Upper lobe of right lung (tissue), 1 donor: ENCODE results near the gene FAM107A. TPM values are rescaled to one million over a fixed set of nuclear protein-coding genes. Genes with fewer than 3 reads are reported as not detected.

Source experiments
- ATAC-seq: fragments of 200-7000 bp; cut with Tn5 transposase; one replicate; pipeline ENCODE4 v1.9.1; 2020; ENCODE audit warnings: mild to moderate bottlenecking, moderate library complexity
- DNase-seq: peaks from one replicate; pipeline ENCODE4 v3.0.0-alpha.2; 2020
- H3K27ac ChIP-seq: fragments of 200-600 bp; one replicate; pipeline ENCODE4 v1.8.0; 2022
- H3K27me3 ChIP-seq: fragments of 200-600 bp; one replicate; pipeline ENCODE4 v1.8.0; 2022; ENCODE audit warnings: mild to moderate bottlenecking
- H3K36me3 ChIP-seq: fragments of 200-600 bp; one replicate; pipeline ENCODE4 v1.8.0; 2022
- H3K4me1 ChIP-seq: fragments of 200-600 bp; one replicate; pipeline ENCODE4 v1.8.0; 2022
- H3K4me3 ChIP-seq: fragments of 200-600 bp; one replicate; pipeline ENCODE4 v1.8.0; 2022; ENCODE audit warnings: mild to moderate bottlenecking
- H3K9me3 ChIP-seq: fragments of 200-600 bp; one replicate; pipeline ENCODE4 v1.8.0; 2022
- CTCF ChIP-seq: fragments of 200-600 bp; IDR thresholded peaks from one replicate; pipeline ENCODE4 v1.8.0; 2022; ENCODE audit warnings: antibody characterized with exemption
- intact Hi-C: fragments of 100-400 bp; cut with DNase I; formaldehyde crosslinking; loops from one replicate; pipeline ENCODE4 v1.11.0; 2022
- total RNA-seq: library from RNA; stranded (reverse); fragmentation: NEBNext Ultra II Directional; extraction: Animal tissue kit (Norgen Biotek cat#: 25700); gene quantifications from one replicate; pipeline ENCODE4 v1.2.1, GENCODE V29; 2021
- donor health status: DM: no; HTN: yes; CAD: no; lungs with severe emphysema.

Gene FAM107A
- total RNA-seq, 1 donor from 2014 or later: 91.5 TPM

GRCh38 chr3:58622892-58623291 lies 45.7 kb upstream of the FAM107A start:
- TF ChIP-seq CTCF: no peak
- Histone ChIP-seq H3K4me3 (no peak overlapping the region), H3K4me1 (peaks cover 10% of the 10 kb centered on the region), H3K27ac (no peak overlapping the region), H3K27me3 (no peaks in the 10 kb centered on the region), H3K36me3 (no peaks in the 10 kb centered on the region), H3K9me3 (no peaks in the 10 kb centered on the region)
- DNase-seq (no peak), ATAC-seq (no peak)
- intact Hi-C loops: no loop called here

- Histone ChIP-seq H3K9me3 (no peaks in the 10 kb centered on the region), H3K4me1 (peaks cover 7% of the 10 kb centered on the region), H3K4me3 (no peak overlapping the region), H3K36me3 (no peaks in the 10 kb centered on the region), H3K27me3 (no peaks in the 10 kb centered on the region), H3K27ac (no peak overlapping the region)
- DNase-seq (no peak), ATAC-seq (peak; percentile 13)
- intact Hi-C loops: no loop called here
- no peak for TF ChIP-seq CTCF
These were observed 45.2 kb upstream of the FAM107A start for GRCh38 chr3:58622436-58622835.

GRCh38 chr3:58621086-58621830 lies 44.1 kb upstream of the FAM107A start:
- TF ChIP-seq CTCF: no peak
- Histone ChIP-seq H3K9me3 (no peaks in the 10 kb centered on the region), H3K36me3 (no peaks in the 10 kb centered on the region), H3K27ac (no peak overlapping the region), H3K27me3 (no peaks in the 10 kb centered on the region), H3K4me1 (no peaks in the 10 kb centered on the region), H3K4me3 (no peak overlapping the region)
- no peak for DNase-seq
- intact Hi-C loops: no loop called here
- ATAC-seq: no peak

- Histone ChIP-seq H3K9me3 (no peaks in the 10 kb centered on the region), H3K27me3 (no peaks in the 10 kb centered on the region), H3K27ac (no peak overlapping the region), H3K4me3 (no peak overlapping the region), H3K4me1 (no peaks in the 10 kb centered on the region), H3K36me3 (no peaks in the 10 kb centered on the region)
- DNase-seq: no peak
- no peak for TF ChIP-seq CTCF
- intact Hi-C loops: no loop called here
- no peak for ATAC-seq
These were observed 43.2 kb upstream of the FAM107A start for GRCh38 chr3:58620421-58620820.

GRCh38 chr3:58617338-58617761 lies 40.2 kb upstream of the FAM107A start:
- Histone ChIP-seq H3K4me3 (no peak overlapping the region), H3K27ac (no peak overlapping the region), H3K36me3 (no peaks in the 10 kb centered on the region), H3K9me3 (no peaks in the 10 kb centered on the region), H3K27me3 (no peaks in the 10 kb centered on the region), H3K4me1 (no peaks in the 10 kb centered on the region)
- TF ChIP-seq CTCF: no peak
- ATAC-seq (no peak), DNase-seq (no peak)
- intact Hi-C loops: no loop called here
